ENCODE data around the gene SLC41A1.
A peak's percentile ranks its signal among the peaks of the same experiment; 100 is the strongest.

The SLC41A1 gene

GRCh38 chr1:205787287-205787916, 25.6 kb downstream of the SLC41A1 start:
- DNase-seq (ENCODE audit: low spot score): no peak

GRCh38 chr1:205786601-205787000, 26.4 kb downstream of the SLC41A1 start:
- DNase-seq (ENCODE audit: low spot score): no peak

- DNase-seq (ENCODE audit: low spot score): no peak
Observed at GRCh38 chr1:205785446-205785845, 27.6 kb downstream of the SLC41A1 start.

- DNase-seq (ENCODE audit: low spot score): no peak
Observed at GRCh38 chr1:205783904-205784303, 29.1 kb downstream of the SLC41A1 start.

- no peak for DNase-seq (ENCODE audit: low spot score)
Observed at GRCh38 chr1:205783433-205783795, 29.6 kb downstream of the SLC41A1 start.

- no peak for DNase-seq (ENCODE audit: low spot score)
Observed at GRCh38 chr1:205782627-205783432, 30.2 kb downstream of the SLC41A1 start.

GRCh38 chr1:205780335-205780734, 32.7 kb downstream of the SLC41A1 start:
- DNase-seq (ENCODE audit: low spot score): no peak

GRCh38 chr1:205777994-205778393, 35.0 kb downstream of the SLC41A1 start:
- DNase-seq (ENCODE audit: low spot score): peak; percentile 53

- no peak for DNase-seq (ENCODE audit: low spot score)
Observed at GRCh38 chr1:205775717-205776056, 37.3 kb downstream of the SLC41A1 start.

- DNase-seq (ENCODE audit: low spot score): peak; percentile 90
Observed at GRCh38 chr1:205775015-205775716, 37.8 kb downstream of the SLC41A1 start, which contains the start of gene RAB29. Gene RAB29, minus strand, starts transcription at chr1:205775482. Its CDS starts 526 bp downstream, at chr1:205774956.

- peak; percentile 22 for DNase-seq (ENCODE audit: low spot score)
Observed at GRCh38 chr1:205774198-205775014, 38.6 kb downstream of the SLC41A1 start.

GRCh38 chr1:205772607-205773032, 40.4 kb downstream of the SLC41A1 start:
- no peak for DNase-seq (ENCODE audit: low spot score)

- no peak for DNase-seq (ENCODE audit: low spot score)
Observed at GRCh38 chr1:205770618-205771017, 42.4 kb downstream of the SLC41A1 start.

GRCh38 chr1:205769641-205770365, 43.2 kb downstream of the SLC41A1 start:
- DNase-seq (ENCODE audit: low spot score): no peak

- DNase-seq (ENCODE audit: low spot score): no peak
Observed at GRCh38 chr1:205767248-205767647, 45.8 kb downstream of the SLC41A1 start.

GRCh38 chr1:205766570-205766969, 46.4 kb downstream of the SLC41A1 start:
- no peak for DNase-seq (ENCODE audit: low spot score)

- no peak for DNase-seq (ENCODE audit: low spot score)
Observed at GRCh38 chr1:205766038-205766437, 47.0 kb downstream of the SLC41A1 start.

- DNase-seq (ENCODE audit: low spot score): no peak
Observed at GRCh38 chr1:205764578-205764977, 48.4 kb downstream of the SLC41A1 start.

GRCh38 chr1:205763980-205764379, 49.0 kb downstream of the SLC41A1 start:
- DNase-seq (ENCODE audit: low spot score): no peak

- DNase-seq (ENCODE audit: low spot score): no peak
Observed at GRCh38 chr1:205760606-205761005, 52.4 kb downstream of the SLC41A1 start.

- DNase-seq (ENCODE audit: low spot score): no peak
Observed at GRCh38 chr1:205756552-205756951, 56.4 kb downstream of the SLC41A1 start.
